ENCODE measurements around the gene FCF1.

FCF1 gene

DNA sequence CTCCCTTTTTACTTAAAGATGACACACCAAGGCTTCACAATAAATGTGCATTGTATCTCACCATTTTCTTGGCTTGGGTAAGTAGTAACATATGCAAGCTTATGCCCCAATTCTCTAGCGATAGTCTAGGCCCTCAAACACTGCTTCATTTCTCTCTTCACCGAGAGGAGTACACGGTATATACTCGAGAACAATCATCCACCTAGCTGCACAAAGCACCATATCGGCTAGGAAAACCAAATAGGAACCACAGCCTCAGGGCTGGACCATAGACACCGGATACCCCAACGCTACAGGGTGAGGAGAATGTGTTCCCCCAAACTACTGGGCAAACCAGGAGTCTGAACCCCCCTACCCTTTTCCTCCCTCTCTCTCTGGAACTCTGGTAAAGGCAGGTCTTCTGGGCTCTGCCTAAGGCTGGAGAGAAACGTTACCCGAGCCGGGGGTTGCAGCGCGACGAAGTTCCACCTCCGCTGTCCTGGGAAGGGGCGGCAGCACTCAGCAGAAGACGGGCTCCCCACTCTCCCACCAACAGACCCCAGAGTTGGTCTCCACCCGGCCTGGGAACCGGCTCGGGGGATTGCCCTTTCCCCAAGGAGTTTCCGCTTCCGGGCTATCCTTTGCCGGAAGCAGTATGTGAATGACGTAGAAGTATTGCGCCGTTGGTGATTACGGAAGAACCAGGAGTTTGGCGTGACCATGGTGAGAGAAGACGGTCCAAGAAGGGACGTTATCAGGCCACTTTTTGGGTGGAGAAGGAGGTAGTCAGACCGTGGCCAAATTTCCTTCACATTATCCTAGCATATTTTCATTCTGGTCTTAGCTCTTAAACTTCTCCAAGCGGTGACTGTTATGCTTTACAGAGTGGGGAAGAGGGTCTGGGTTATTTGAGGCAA, at the start of gene FCF1, which contains the start of gene AREL1:
FCF1 (plus strand) TSS at position 646 of the 896 bp plus-strand sequence; CDS start at position 700, 54 bp downstream.
AREL1 (minus strand) TSS at position 582 of the 896 bp plus-strand sequence. CDS start 27,465 bp downstream, outside the sequence.
- DNase-seq (ENCODE audit: low read depth in 1 of 2, low spot score in 1 of 2) = peak; percentile 54 to 87

GRCh38 chr14:74663884-74664283, 49.1 kb upstream of the FCF1 start:
- no peak for DNase-seq (ENCODE audit: low read depth in 1 of 2, low spot score in 1 of 2)

DNA sequence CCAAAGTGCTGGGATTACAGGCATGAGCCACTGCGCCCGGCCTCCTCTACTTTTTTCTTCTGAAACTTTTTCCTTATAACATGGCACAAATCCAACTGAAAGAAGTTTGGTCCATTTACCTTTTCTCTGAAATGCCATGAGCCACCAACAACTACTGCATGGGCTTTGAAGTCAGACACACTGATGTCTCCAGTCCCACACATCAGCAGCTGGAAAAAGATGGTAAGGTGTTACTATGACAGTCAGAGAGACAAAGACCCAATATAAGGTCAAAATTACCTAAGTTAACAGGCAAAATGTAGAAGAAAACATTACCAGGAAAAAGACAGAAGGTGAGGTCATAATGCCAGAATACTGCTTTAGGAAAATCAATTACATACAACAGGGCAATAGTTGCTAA, 48.2 kb upstream of the FCF1 start:
- DNase-seq (ENCODE audit: low read depth in 1 of 2, low spot score in 1 of 2) = no peak

- DNase-seq (ENCODE audit: low read depth in 1 of 2, low spot score in 1 of 2) = no peak
These were observed 45.2 kb upstream of the FCF1 start for GRCh38 chr14:74667758-74668157.

DNA sequence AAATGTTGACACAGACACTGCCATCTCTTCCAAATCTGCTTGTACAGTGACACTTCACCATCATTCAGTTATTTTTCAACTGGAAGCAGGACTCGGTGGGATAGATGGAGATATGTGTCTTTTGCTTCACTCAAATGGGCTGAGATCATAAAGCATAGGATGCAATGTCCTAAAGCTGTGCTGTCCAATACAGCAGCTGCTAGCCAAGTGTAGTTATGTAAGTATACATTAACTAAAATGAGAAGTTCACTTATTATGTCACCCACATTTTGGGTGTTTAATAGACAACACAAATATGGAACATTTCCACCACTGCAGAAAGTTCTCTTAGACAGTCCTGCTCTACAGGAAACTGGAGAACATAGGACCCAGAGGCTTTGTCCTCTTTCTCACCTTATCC, 43.7 kb upstream of the FCF1 start:
- DNase-seq (ENCODE audit: low read depth in 1 of 2, low spot score in 1 of 2) = no peak

GRCh38 chr14:74669846-74670245, 43.1 kb upstream of the FCF1 start:
- no peak for DNase-seq (ENCODE audit: low read depth in 1 of 2, low spot score in 1 of 2)

- no peak for DNase-seq (ENCODE audit: low read depth in 1 of 2, low spot score in 1 of 2)
These were observed 42.1 kb upstream of the FCF1 start for GRCh38 chr14:74670726-74671411.

- DNase-seq (ENCODE audit: low read depth in 1 of 2, low spot score in 1 of 2) = no peak
These were observed 41.2 kb upstream of the FCF1 start for GRCh38 chr14:74671789-74672188.

DNA sequence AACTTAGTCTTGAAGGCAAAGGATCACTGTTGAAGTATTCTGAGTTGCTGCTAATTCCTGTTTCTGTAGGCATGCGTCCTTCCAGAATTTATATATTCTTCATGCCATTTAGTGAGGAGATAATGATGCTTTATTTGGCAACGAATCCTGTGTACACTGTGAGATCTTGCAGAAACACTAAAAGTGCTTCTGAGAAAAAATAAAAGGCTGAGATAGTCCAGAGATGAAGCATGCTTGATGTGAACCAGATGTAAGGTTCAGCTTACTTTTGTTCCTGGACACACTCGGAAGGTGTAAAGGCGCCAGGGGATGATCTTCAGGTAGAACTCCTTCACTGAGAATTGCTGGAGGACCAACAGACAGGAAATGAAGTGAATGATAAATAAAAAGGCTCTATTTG, 39.2 kb upstream of the FCF1 start:
- no peak for DNase-seq (ENCODE audit: low read depth in 1 of 2, low spot score in 1 of 2)

GRCh38 chr14:74675219-74675618, 37.7 kb upstream of the FCF1 start:
- no peak for DNase-seq (ENCODE audit: low read depth in 1 of 2, low spot score in 1 of 2)

GRCh38 chr14:74682169-74682952, 30.6 kb upstream of the FCF1 start:
- DNase-seq (ENCODE audit: low read depth in 1 of 2, low spot score in 1 of 2) = no peak

DNA sequence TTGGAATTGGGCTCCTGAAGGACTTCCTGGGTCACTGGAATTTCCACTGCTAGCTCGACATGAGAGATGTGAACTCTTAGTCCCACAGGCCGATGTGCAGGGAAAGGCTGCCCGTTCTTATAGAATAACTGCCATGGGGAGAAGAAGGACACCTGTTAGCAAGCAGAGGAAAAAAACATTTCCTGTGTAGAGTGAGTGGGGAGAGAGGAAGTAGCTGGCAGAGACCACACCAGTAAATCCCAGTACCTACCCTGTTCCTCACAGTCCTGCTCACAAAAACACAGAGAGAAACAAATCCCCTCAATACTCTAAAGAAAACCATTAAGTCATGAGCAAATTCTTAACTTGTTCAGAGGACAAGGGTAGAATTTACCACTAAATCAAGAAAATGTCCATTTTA, 29.5 kb upstream of the FCF1 start:
- DNase-seq (ENCODE audit: low read depth in 1 of 2, low spot score in 1 of 2) = no peak

DNA sequence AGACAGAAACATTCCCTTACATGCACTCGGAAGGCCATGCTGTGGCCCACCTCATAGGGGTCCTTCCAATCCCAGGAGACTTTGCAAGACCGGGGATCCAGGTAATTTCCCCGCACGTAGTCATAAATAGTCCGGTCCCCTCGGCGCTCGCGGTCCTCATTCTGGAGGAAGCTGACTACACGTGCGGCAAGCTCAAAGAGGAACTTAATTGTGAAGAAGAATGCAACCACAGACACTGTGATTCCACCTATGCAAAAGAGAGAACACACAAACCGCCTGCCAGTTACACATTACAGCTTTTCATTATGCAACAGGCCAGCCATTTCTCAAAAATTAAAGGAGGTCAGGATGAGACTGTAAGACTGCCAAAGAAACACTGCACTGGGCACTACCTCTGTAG, 28.5 kb upstream of the FCF1 start:
- DNase-seq (ENCODE audit: low read depth in 1 of 2, low spot score in 1 of 2) = no peak

DNA sequence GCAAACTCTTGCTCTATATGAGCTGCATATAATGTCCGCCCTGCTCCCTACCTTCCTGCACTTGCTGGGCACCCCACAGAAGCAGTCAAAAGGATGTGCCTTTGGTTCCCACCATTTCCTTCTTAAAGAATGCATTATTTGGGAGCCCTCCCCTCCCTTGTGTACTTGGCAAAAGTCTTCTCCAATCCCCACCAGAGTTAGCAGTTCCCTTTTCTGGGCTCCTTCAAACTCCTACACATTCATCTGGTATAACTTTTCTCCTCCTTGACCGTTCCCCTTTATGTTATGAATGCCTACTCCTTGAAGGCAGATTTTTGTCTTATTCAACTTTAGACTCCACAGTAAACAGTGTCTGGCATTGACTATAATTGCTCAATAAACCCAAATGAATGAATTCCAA, 27.9 kb upstream of the FCF1 start:
- no peak for DNase-seq (ENCODE audit: low read depth in 1 of 2, low spot score in 1 of 2)

DNA sequence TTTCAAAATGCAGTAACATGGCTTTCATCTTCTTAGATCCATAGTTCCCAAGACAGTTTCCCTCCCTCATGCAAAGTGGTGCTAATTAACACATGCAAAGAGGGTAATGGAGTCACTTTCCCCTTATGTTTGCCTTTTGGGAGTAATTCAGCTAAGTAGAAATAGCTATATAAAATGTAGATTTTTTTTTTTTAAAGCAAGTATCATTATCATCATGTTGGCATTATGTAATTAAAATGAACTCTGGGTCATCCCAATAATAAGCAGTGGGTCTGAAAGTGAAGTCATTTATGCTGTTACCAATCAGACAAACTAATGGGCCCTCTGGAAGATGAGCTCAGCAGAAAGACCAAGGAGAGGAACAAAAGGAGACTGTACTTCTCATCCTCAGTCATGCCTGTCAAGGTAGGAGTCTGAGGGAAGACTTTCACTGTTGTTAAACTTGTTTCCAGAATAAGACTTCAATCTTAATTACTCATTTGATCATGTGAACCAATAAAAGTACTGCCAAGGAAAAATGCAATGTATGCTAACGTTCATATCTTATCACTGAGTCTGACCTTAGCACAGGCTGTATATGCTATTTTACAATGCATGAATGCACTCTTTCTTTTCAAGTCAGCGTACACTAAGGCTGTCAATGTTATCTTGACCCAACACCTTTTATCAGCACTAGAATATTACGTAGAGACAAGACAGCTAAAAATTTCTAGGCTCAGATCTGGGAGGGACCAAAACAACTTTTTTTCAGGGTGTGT, 26.8 kb upstream of the FCF1 start:
- no peak for DNase-seq (ENCODE audit: low read depth in 1 of 2, low spot score in 1 of 2)

- DNase-seq (ENCODE audit: low read depth in 1 of 2, low spot score in 1 of 2) = no peak
These were observed 21.5 kb upstream of the FCF1 start for GRCh38 chr14:74691456-74691855.

DNA sequence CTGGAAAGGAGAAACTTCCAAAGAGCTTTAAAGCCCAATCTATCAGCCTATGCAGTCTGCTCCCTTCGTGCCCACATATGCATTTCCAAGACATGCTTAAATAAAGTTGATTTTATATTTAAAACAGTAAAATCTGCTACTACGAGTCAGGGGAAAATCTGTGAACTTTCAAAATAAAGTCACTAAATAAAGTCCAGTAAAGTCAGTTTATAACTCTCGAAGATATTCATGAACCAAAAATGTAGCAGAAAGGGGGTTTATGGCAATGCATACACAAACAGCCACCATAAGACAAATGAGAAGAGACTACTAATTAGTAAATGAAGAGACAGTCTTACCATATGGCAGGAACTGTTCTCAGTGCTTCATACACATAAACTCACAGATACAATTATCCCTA, 19.8 kb upstream of the FCF1 start:
- DNase-seq (ENCODE audit: low read depth in 1 of 2, low spot score in 1 of 2) = no peak

- DNase-seq (ENCODE audit: low read depth in 1 of 2, low spot score in 1 of 2) = no peak
These were observed 17.5 kb upstream of the FCF1 start for GRCh38 chr14:74695406-74695805.

- DNase-seq (ENCODE audit: low read depth in 1 of 2, low spot score in 1 of 2) = no peak
These were observed 15.9 kb upstream of the FCF1 start for GRCh38 chr14:74697011-74697410.

- DNase-seq (ENCODE audit: low read depth in 1 of 2, low spot score in 1 of 2) = no peak
These were observed 15.4 kb upstream of the FCF1 start for GRCh38 chr14:74697543-74697942.

GRCh38 chr14:74697976-74698375, 15.0 kb upstream of the FCF1 start:
- DNase-seq (ENCODE audit: low read depth in 1 of 2, low spot score in 1 of 2) = no peak

Data from activated CD4-positive, alpha-beta T cell treated with anti-CD3 and anti-CD28 coated beads, Interleukin-2, amount 50 U/mL, for 24 hours (primary cell).